OCI-LY1 (cell line): ENCODE data around the gene KCNA10.

ENCODE experiments used
- EZH2 ChIP-seq: fragments of 200-600 bp; sonication (generic), shearing (Covaris generic); IDR thresholded peaks from 2 replicates; pipeline ENCODE4 v1.8.0; 2017; ENCODE audit warnings: borderline replicate concordance, mixed run types, mild to moderate bottlenecking, antibody characterized with exemption, low read length, moderate library complexity, mixed read lengths
- TF ChIP-seq, protein P1 (sequence below): fragments of 200-600 bp; sonication (generic), shearing (Covaris generic); IDR thresholded peaks from 2 replicates; pipeline ENCODE4 v1.5.1; 2017; ENCODE audit warnings: mild to moderate bottlenecking, antibody characterized with exemption, low read length, moderate library complexity, mixed read lengths

DNA sequence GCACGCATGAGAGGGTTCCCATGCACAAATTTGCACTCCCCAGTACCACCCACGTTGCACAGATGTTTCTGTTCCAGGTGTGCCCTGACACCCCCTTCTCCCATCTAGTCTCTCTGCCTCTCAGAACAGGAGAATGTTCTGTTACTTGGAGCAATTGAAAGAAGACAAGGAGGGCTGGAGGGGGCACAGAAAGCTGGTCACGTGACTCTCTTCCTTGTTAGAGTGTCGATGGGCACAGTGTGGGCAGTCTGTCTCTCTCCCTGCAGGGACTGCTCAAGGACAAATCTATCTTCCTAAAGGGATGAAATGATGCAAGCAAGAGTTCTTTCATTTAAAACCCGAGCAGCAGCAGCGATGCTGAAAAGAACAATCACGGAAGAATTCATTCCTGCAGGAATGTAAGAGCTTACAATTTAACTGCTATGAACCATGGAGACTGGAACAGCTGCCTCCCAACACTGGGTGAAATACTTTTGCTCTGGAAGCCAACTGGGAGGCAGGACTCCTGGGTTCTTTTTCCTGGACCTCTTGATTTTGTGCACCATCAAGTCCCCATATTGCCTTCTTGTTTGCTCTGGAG lies 7.3 kb upstream of the KCNA10 start:
- TF ChIP-seq EZH2: no peak
- TF ChIP-seq, protein P1, sequence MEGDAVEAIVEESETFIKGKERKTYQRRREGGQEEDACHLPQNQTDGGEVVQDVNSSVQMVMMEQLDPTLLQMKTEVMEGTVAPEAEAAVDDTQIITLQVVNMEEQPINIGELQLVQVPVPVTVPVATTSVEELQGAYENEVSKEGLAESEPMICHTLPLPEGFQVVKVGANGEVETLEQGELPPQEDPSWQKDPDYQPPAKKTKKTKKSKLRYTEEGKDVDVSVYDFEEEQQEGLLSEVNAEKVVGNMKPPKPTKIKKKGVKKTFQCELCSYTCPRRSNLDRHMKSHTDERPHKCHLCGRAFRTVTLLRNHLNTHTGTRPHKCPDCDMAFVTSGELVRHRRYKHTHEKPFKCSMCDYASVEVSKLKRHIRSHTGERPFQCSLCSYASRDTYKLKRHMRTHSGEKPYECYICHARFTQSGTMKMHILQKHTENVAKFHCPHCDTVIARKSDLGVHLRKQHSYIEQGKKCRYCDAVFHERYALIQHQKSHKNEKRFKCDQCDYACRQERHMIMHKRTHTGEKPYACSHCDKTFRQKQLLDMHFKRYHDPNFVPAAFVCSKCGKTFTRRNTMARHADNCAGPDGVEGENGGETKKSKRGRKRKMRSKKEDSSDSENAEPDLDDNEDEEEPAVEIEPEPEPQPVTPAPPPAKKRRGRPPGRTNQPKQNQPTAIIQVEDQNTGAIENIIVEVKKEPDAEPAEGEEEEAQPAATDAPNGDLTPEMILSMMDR: no peak
